GM23248 (cell line): ENCODE results near the gene MAP7D2.

Experiments used
- EZH2 ChIP-seq: fragments of 200-600 bp; sonication (generic); IDR thresholded peaks from 2 replicates; pipeline ENCODE4 v1.6.1; 2018; ENCODE audit warnings: antibody characterized with exemption, mild to moderate bottlenecking; ENCODE audit not compliant: insufficient read depth, poor library complexity, severe bottlenecking
- EZH2phosphoT487 ChIP-seq: fragments of 200-600 bp; sonication (generic); IDR thresholded peaks from 2 replicates; pipeline ENCODE4 v1.6.1; 2018; ENCODE audit warnings: antibody characterized with exemption, moderate library complexity, mild to moderate bottlenecking, low read depth; ENCODE audit not compliant: insufficient read depth

- TF ChIP-seq EZH2: no peak
- TF ChIP-seq EZH2phosphoT487: no peak
Observed at GRCh38 chrX:19968276-19968675, 148.4 kb downstream of the MAP7D2 start.
